ENCODE results near the gene PINLYP.
"Not testable (repeated sequence)": the region's sequence is repeated elsewhere in the genome, so short reads cannot be mapped to it uniquely, and the experiment has no call there.

Gene PINLYP

GRCh38 chr19:43575156-43575950 lies at the start of gene PINLYP, which contains the start of gene XRCC1:
TSS of gene PINLYP (plus strand) at chr19:43575801. CDS start at chr19:43577192, 1,391 bp downstream.
TSS of gene XRCC1 (minus strand) at chr19:43575527. CDS start at chr19:43575458, 69 bp downstream.
- DNase-seq (ENCODE audit: low read depth in 1 of 2, low spot score in 1 of 2), result peak; percentile 80 to 97

- DNase-seq (ENCODE audit: low read depth in 1 of 2, low spot score in 1 of 2), result no peak
These were observed 49.5 kb upstream of the PINLYP start for GRCh38 chr19:43525836-43526771.

DNA sequence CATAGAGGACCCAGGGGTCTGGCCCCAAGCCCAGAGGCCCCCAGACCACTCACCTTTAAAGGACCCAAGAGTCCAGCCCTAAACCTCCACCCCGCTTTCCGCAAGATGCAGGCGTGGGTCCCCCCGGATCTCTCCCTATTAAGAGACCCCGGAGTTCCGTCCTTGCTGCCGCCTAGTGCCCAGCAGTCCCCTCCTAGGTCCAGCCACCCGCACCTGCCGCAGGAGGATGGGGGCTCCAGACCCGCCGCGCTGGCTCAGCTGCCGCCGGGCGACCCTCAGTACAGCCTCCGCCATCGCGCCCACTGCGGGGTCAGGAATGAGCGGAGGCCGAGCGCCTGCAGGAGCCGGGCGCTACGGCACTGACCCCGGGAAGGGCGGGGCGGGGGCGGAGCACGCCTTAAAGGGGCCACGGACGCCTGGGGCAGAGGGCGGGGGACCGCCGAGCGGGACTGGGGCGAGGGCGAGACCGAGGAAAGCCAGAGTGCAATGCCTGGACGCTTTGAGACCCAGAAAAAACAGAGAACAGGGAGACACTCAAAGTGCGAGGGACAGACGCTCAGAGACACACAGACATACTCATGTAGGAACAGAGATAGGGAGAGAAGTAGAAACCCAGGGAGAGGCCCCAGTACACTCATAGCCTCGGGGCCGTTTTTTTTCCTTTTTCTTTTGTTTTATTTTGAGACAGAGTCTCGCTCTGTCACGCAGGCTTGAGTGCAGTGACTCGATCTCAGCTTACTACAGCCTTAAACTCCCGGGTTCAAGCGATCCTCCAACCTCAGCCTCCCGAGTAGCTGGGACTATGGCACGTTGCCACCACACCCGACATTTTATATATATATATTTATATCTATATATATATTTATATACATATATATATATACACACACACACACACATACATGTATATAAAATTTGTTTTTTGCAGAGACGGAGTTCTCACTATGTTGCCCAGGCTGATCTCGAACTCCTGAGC lies 48.4 kb upstream of the PINLYP start, which contains the start of gene ETHE1:
ETHE1 (minus strand) TSS at position 318 of the 976 bp plus-strand sequence; CDS start at position 294, 24 bp downstream.
- peak; percentile 49 to 54 for DNase-seq (ENCODE audit: low read depth in 1 of 2, low spot score in 1 of 2)

DNA sequence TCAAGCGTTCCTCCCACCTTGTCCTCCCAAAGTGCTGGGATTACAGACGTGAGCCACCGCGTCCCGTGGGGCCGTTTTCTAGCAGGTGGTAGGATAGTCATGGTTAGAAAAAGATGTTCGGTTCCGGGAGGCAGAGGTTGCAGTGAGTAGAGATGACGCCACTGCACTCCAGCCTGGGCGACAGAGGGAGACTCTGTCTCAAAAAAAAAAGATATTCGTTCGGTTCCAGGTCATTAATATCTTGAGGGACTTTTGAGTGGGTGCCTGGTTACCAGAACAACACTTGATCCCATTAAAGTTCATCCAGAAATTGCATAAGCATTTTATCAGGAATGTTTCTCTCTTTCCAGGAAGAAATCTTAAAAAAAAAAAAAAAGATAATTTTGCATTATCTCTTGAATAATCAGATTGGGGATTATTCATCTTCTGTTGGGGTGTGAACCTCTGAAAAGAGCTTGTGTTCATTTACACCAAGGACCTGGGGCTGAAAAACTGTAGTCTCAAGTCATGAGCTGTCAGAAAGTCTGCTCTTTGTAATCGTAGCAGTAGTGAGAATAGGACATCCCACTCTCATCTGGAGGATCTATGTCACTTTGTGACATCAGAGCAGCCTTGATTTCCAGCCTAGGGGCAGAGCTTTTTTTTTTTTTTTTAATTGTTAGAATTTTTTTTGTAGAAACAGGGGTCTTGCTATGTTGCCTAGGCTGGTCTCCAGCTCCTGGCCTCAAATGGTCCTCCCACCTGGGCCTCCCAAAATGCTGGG lies 47.6 kb upstream of the PINLYP start:
- DNase-seq (ENCODE audit: low read depth in 1 of 2, low spot score in 1 of 2), result no peak

GRCh38 chr19:43532571-43532961 lies 43.0 kb upstream of the PINLYP start:
- DNase-seq (ENCODE audit: low read depth in 1 of 2, low spot score in 1 of 2), result peak in 1 of 2 donors; percentile 40

- DNase-seq (ENCODE audit: low read depth in 1 of 2, low spot score in 1 of 2), result peak; percentile 65 to 84
These were observed 42.5 kb upstream of the PINLYP start, which contains the start of gene ZNF575 for GRCh38 chr19:43532962-43533545. TSS of gene ZNF575 (plus strand) at chr19:43533188. CDS start at chr19:43534423, 1,235 bp downstream.

DNA sequence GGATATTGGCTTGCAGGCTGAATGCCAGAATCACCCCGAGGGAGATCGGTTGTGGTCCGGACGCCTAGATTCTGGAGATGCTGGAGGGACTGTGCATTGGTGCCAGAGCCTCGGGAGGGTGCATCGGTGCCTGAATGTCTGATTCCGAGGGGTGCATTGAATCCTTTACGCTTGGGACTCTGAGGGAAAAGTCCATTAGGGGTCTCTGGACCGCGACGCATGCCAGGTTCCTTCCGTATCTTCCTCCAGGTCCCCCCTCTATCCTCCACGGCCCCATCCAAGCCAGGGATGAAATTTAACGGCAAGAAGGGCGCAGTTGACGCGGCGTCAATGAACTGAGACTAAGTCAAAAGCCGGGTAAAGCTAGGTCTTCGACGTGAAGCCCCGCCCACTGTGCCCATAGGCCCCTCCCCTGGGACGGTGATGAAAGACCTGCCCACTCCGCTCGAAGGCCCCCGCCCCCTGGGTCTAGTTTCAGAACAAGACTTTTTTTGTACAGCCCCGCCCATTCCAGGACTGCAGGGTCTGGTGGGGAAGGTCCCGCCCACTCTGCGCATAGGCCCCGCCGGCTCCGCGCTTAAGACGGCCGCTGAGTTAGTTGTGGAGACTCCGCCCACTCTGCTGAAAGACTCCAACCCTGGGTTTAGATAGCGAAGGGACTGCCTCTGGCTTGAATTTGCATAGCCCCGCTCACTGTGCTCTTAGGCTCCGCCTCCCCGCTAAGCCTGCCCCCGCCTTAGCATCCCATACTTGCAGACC lies 41.9 kb upstream of the PINLYP start:
- peak; percentile 70 to 90 for DNase-seq (ENCODE audit: low read depth in 1 of 2, low spot score in 1 of 2)

- DNase-seq (ENCODE audit: low read depth in 1 of 2, low spot score in 1 of 2), result no peak
These were observed 41.2 kb upstream of the PINLYP start for GRCh38 chr19:43534305-43534815.

DNA sequence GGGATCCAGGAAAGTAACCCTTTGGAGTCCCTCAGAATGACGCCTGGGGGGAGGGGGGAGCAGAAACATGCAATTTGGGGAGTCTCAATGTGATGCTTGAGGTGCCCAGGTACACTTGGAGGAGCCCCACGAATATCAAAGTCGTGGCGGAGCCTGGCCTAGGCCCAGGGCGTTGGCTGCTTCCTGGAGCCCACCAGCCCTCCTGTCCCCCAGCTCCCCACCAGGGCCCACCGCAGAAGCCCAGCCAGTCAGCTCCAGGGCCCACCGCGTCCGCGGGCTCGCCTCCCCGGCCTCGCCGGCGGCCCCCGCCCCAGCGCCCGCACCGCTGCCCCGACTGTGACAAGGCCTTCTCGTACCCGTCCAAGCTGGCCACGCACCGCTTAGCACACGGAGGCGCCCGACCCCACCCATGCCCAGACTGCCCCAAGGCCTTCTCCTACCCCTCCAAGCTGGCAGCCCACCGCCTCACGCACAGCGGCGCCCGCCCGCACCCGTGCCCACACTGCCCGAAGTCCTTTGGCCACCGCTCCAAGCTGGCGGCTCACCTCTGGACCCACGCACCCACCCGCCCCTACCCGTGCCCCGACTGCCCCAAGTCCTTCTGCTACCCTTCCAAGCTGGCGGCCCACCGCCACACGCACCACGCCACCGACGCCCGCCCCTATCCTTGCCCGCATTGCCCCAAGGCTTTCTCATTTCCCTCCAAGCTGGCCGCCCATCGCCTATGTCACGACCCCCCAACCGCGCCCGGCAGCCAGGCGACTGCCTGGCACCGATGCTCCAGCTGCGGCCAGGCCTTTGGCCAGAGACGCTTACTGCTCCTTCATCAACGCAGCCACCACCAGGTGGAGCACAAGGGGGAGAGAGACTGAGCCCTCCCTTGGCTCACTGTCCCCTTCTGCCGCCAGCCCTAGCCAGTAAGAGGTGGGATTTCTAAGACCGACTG lies 40.5 kb upstream of the PINLYP start:
- no peak for DNase-seq (ENCODE audit: low read depth in 1 of 2, low spot score in 1 of 2)

DNA sequence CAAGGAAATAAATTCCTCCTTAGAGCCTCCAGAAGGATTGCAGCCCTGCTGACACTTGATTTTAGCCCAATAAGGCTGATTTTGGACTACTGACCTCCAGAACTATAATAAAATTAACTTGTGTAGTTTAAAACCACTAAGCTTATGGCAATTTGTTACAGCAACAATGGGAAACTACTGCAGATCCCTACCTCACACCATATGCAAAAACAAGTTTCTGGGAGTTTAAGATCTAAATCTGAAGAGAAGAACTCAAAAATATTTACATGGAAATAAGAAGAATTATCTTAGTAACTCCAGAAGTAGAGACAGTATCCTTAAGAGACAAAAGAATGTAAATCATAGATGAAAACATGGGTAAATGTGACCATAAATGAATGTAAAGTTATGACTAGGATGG lies 36.7 kb upstream of the PINLYP start:
- DNase-seq (ENCODE audit: low read depth in 1 of 2, low spot score in 1 of 2), result no peak

- DNase-seq (ENCODE audit: low read depth in 1 of 2, low spot score in 1 of 2), result no peak
These were observed 35.2 kb upstream of the PINLYP start for GRCh38 chr19:43540381-43540780.

DNA sequence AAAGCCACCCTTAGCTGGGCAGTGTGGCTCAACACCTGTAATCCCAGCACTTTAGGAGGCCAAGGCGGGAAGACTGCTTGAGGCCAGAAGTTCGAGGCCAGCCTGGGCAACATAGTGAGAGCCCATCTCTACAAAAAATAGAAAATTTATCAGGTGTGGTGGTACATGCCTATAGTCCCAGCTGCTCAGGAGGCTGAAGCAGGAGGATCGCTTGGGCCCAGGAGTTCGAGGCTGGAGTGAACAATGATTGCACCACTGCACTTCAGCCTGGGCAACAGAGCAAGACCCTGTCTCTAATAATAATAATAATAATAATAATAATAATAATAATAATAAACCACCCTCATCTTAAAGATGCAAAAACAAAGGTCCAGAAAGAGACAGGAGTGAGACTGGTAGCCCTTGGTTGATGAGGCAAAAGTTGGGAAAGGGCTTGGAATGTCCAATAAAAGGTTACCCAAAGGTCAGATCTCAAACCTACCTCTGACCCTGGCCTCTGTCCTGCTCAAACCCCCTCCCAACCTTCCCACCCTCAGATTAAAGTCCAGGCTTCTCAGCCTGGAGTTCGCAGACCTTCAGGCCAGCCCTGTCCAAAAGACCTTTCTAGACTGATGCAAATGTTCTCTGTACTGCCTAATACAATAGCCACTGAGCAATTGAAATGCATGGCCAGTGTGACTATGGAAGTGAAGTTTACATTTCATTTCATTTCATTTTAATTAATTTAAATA lies 33.5 kb upstream of the PINLYP start:
- no peak for DNase-seq (ENCODE audit: low read depth in 1 of 2, low spot score in 1 of 2)

GRCh38 chr19:43544077-43544476 lies 31.5 kb upstream of the PINLYP start:
- no peak for DNase-seq (ENCODE audit: low read depth in 1 of 2, low spot score in 1 of 2)

- DNase-seq (ENCODE audit: low read depth in 1 of 2, low spot score in 1 of 2), result no peak
These were observed 30.3 kb upstream of the PINLYP start for GRCh38 chr19:43545276-43545675.

DNA sequence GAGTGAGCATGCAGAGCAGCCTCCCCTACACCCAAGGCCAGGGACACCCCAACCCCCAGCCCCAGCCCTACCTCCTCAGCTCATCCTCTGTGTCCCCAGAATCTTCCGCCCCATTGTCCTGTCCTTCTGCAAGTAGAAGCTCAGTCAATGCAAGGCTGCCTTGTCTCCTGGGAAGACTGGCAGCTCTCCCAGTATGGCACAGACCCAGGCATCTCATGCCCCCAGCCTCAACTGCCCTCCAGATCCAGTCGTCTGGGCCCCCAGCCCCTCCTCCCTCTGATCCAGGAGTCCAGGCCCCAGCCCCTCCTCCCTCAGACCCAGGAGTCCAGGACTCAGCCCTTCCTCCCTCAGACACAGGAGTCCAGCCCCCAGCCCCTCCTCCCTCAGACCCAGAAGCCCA lies 29.6 kb upstream of the PINLYP start:
- no peak for DNase-seq (ENCODE audit: low read depth in 1 of 2, low spot score in 1 of 2)

- no peak for DNase-seq (ENCODE audit: low read depth in 1 of 2, low spot score in 1 of 2)
These were observed 29.0 kb upstream of the PINLYP start for GRCh38 chr19:43546581-43546980.

DNA sequence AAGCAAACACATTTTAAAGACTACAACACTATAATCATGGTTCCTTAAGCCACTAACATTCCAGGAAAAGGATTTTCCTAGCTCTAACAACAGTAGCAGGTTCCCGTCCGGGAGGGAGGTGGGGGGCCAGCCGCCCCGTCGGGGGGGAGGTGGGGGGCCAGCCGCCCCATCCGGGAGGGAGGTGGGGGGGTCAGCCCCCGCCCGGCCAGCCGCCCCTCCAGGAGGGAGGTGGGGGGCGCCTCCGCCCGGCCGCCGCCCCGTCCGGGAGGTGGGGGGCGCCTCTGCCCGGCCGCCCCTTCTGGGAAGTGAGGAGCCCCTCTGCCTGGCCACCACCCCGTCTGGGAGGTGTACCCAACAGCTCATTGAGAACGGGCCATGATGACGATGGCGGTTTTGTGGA lies 27.7 kb upstream of the PINLYP start:
- DNase-seq (ENCODE audit: low read depth in 1 of 2, low spot score in 1 of 2), result not testable (repeated sequence)
